OCI-LY1 (cell line): ENCODE measurements around the gene ARPC5L.

Experiments
- CTCF ChIP-seq: fragments of 200-600 bp; sonication (generic), shearing (Covaris generic); IDR thresholded peaks from 2 replicates; pipeline ENCODE4 v1.5.1; 2017; ENCODE audit warnings: mild to moderate bottlenecking, antibody characterized with exemption, low read length, moderate library complexity, mixed read lengths
- EZH2 ChIP-seq: fragments of 200-600 bp; sonication (generic), shearing (Covaris generic); IDR thresholded peaks from 2 replicates; pipeline ENCODE4 v1.8.0; 2017; ENCODE audit warnings: borderline replicate concordance, mixed run types, mild to moderate bottlenecking, antibody characterized with exemption, low read length, moderate library complexity, mixed read lengths

- no peak for TF ChIP-seq CTCF
- TF ChIP-seq EZH2: no peak
Measured at GRCh38 chr9:124813501-124814163, 48.3 kb upstream of the ARPC5L start.
